GM19455 (cell line): ENCODE measurements around the gene ADAMTS17.

Experiments used
- ATAC-seq: cut with Tn5 transposase; IDR thresholded peaks from one replicate; pipeline ENCODE4 v1.9.1; 2021; ENCODE audit not compliant: unreplicated experiment

Gene ADAMTS17

GRCh38 chr15:99962006-99962561 is 379.7 kb downstream of the ADAMTS17 start:
- no peak for ATAC-seq

GRCh38 chr15:99961011-99961441 is 380.7 kb downstream of the ADAMTS17 start:
- ATAC-seq, result no peak

GRCh38 chr15:99959326-99959725 is 382.4 kb downstream of the ADAMTS17 start:
- no peak for ATAC-seq

- ATAC-seq, result no peak
Measured at GRCh38 chr15:99958426-99959097, 383.2 kb downstream of the ADAMTS17 start.

- ATAC-seq, result no peak
Measured at GRCh38 chr15:99957642-99958013, 384.1 kb downstream of the ADAMTS17 start.

GRCh38 chr15:99956820-99957641 is 384.7 kb downstream of the ADAMTS17 start:
- no peak for ATAC-seq

- no peak for ATAC-seq
Measured at GRCh38 chr15:99956022-99956775, 385.6 kb downstream of the ADAMTS17 start.

GRCh38 chr15:99955532-99955931 is 386.2 kb downstream of the ADAMTS17 start:
- ATAC-seq, result no peak

- no peak for ATAC-seq
Measured at GRCh38 chr15:99955181-99955525, 386.6 kb downstream of the ADAMTS17 start.

- no peak for ATAC-seq
Measured at GRCh38 chr15:99954361-99955180, 387.2 kb downstream of the ADAMTS17 start.

- no peak for ATAC-seq
Measured at GRCh38 chr15:99953886-99954285, 387.9 kb downstream of the ADAMTS17 start.

GRCh38 chr15:99951511-99951910 is 390.3 kb downstream of the ADAMTS17 start:
- no peak for ATAC-seq

GRCh38 chr15:99944131-99944530 is 397.6 kb downstream of the ADAMTS17 start:
- no peak for ATAC-seq

- no peak for ATAC-seq
Measured at GRCh38 chr15:99943466-99943865, 398.3 kb downstream of the ADAMTS17 start.

- no peak for ATAC-seq
Measured at GRCh38 chr15:99932676-99933402, 408.9 kb downstream of the ADAMTS17 start.

GRCh38 chr15:99931703-99932603 is 409.8 kb downstream of the ADAMTS17 start:
- ATAC-seq, result no peak

- no peak for ATAC-seq
Measured at GRCh38 chr15:99930696-99931095, 411.1 kb downstream of the ADAMTS17 start.

GRCh38 chr15:99929266-99929665 is 412.5 kb downstream of the ADAMTS17 start:
- no peak for ATAC-seq

- peak; percentile 86 for ATAC-seq
Measured at GRCh38 chr15:99928429-99928981, 413.3 kb downstream of the ADAMTS17 start.
